ENCODE measurements around the gene FCHSD2. TPM values are rescaled to one million over a fixed set of nuclear protein-coding genes. Genes with fewer than 3 reads are reported as not detected.

The FCHSD2 gene
- polyA plus RNA-seq, 1 donor (not counting 4 experiments of a cell fraction or from before 2014, with no cell fraction given), result 14.2 TPM

GRCh38 chr11:72814286-72815109, 327.6 kb downstream of the FCHSD2 start, which contains the start of gene ATG16L2:
ATG16L2 (plus strand) TSS chr11:72814411; CDS start chr11:72814446, 35 bp downstream.
- FAIRE-seq, result no peak
- Histone ChIP-seq H3K36me3 (ENCODE audit: control insufficient read depth in 2 of 2, extremely low read depth in 1 of 2, insufficient read depth in 2 of 2, low read length in 2 of 2) (peaks cover 2 to 7% of the 10 kb centered on the region in 2 experiments), H3K27me3 (ENCODE audit: control insufficient read depth, extremely low read depth, insufficient read depth, low read length) (no peaks in the 10 kb centered on the region), H3K4me1 (ENCODE audit: control insufficient read depth, extremely low read depth, insufficient read depth, low read length) (peaks cover 23% of the 10 kb centered on the region), H3K4me3 (ENCODE audit: control insufficient read depth in 2 of 3, extremely low read depth in 1 of 3, insufficient read depth in 2 of 3, low read depth in 1 of 3, low read length in 3 of 3) (peak within 1 kb of the TSS; percentile 68 to 89 (median 75)), H3K9me3 (ENCODE audit: control insufficient read depth, low read depth, low read length) (no peaks in the 10 kb centered on the region), H3K9ac (ENCODE audit: control insufficient read depth, extremely low read depth, insufficient read depth, low read length) (peak within 1 kb of the TSS; percentile 85), H3K4me2 (ENCODE audit: control insufficient read depth, extremely low read depth, insufficient read depth, low read depth, low read length) (peak within 1 kb of the TSS; percentile 91), H4K20me1 (ENCODE audit: control insufficient read depth, extremely low read depth, insufficient read depth, low read length) (no peaks in the 10 kb centered on the region), H2AFZ (ENCODE audit: control insufficient read depth, low read length) (peak within 1 kb of the TSS; percentile 93), H3K9me1 (ENCODE audit: control insufficient read depth, extremely low read depth, insufficient read depth, low read length) (no peaks in the 10 kb centered on the region), H3K27ac (ENCODE audit: control insufficient read depth, insufficient read depth, low read length) (peak within 1 kb of the TSS; percentile 77), H3K79me2 (ENCODE audit: control insufficient read depth, insufficient read depth, low read length) (peaks cover 18% of the 10 kb centered on the region)
- dilution Hi-C loops (cut with MboI; ENCODE audit: extremely low pct_ligation_motif_present, low sequenced_read_pairs), result loop anchor here (10.0 kb wide), 1 partner anchor 60 kb away; the partner anchor contains the start of gene ARAP1
- no peak for DNase-seq (ENCODE audit: low read depth, low spot score)
- TF ChIP-seq EZH2 (IDR thresholded peaks at IDR 0.05; ENCODE audit: low read length) (no peak), CTCF (optimal IDR thresholded peaks at IDR 0.05 in 1 of 3, IDR thresholded peaks at IDR 0.05 in 1 of 3, conservative IDR thresholded peaks at IDR 0.05 in 1 of 3; ENCODE audit: extremely low read depth in 1 of 3, insufficient read depth in 2 of 3, low read length in 3 of 3) (peak in 1 of 3 experiments; percentile 8)

DNA sequence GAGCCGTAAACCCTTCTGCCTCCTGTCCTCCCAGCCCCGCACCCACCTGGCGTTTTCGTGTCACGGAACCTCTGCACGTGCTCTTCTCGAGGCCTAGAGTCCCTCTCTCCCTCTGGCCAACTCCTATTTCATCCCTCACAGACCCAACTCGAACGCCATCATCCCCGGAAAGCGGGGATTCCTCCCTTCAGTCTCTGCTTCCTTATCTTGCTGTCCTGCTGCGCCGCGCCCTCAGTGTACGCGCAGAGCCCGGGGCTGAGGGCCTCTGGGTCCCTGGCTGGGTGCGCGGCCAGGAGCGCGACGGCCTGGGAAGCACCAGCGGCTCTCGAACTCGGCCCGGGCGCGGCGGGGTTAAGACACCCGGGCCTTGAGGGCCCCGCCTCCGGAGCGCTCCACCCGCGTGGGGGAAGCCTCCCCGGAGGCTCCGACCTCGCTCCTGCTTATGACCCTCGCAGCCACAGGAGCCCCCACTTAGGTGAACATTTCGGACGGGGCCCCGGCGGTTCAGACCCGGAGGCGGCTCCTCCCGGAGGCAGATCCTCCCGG, 328.3 kb downstream of the FCHSD2 start:
- no peak for FAIRE-seq
- H3K4me1 ChIP-seq (ENCODE audit: control insufficient read depth, extremely low read depth, insufficient read depth, low read length), result peaks cover 23% of the 10 kb centered on the region

More for the DNA sequence above, 328.3 kb downstream of the FCHSD2 start:
- H3K27ac ChIP-seq (ENCODE audit: control insufficient read depth, insufficient read depth, low read length), result peak overlapping the region; percentile 77
- H3K27me3 ChIP-seq (ENCODE audit: control insufficient read depth, extremely low read depth, insufficient read depth, low read length), result no peaks in the 10 kb centered on the region
- dilution Hi-C loops (cut with MboI; ENCODE audit: extremely low pct_ligation_motif_present, low sequenced_read_pairs), result loop anchor here (10.0 kb wide), 1 partner anchor 59 kb away; the partner anchor contains the start of gene ARAP1
- no peaks in the 10 kb centered on the region for H4K20me1 ChIP-seq (ENCODE audit: control insufficient read depth, extremely low read depth, insufficient read depth, low read length)
- peaks cover 6 to 13% of the 10 kb centered on the region in 2 experiments for H3K36me3 ChIP-seq (ENCODE audit: control insufficient read depth in 2 of 2, extremely low read depth in 1 of 2, insufficient read depth in 2 of 2, low read length in 2 of 2)
- peak overlapping the region; percentile 68 to 89 (median 75) for H3K4me3 ChIP-seq (ENCODE audit: control insufficient read depth in 2 of 3, extremely low read depth in 1 of 3, insufficient read depth in 2 of 3, low read depth in 1 of 3, low read length in 3 of 3)
- peak overlapping the region; percentile 85 for H3K9ac ChIP-seq (ENCODE audit: control insufficient read depth, extremely low read depth, insufficient read depth, low read length)
- H3K9me1 ChIP-seq (ENCODE audit: control insufficient read depth, extremely low read depth, insufficient read depth, low read length), result no peaks in the 10 kb centered on the region
- DNase-seq (ENCODE audit: low read depth, low spot score), result no peak
- peak overlapping the region; percentile 91 for H3K4me2 ChIP-seq (ENCODE audit: control insufficient read depth, extremely low read depth, insufficient read depth, low read depth, low read length)
- TF ChIP-seq CTCF (optimal IDR thresholded peaks at IDR 0.05 in 1 of 3, IDR thresholded peaks at IDR 0.05 in 1 of 3, conservative IDR thresholded peaks at IDR 0.05 in 1 of 3; ENCODE audit: extremely low read depth in 1 of 3, insufficient read depth in 2 of 3, low read length in 3 of 3), result no peak
- TF ChIP-seq EZH2 (IDR thresholded peaks at IDR 0.05; ENCODE audit: low read length), result no peak
- H3K79me2 ChIP-seq (ENCODE audit: control insufficient read depth, insufficient read depth, low read length), result peaks cover 18% of the 10 kb centered on the region
- peak overlapping the region; percentile 85 for H2AFZ ChIP-seq (ENCODE audit: control insufficient read depth, low read length)
- H3K9me3 ChIP-seq (ENCODE audit: control insufficient read depth, low read depth, low read length), result no peaks in the 10 kb centered on the region
